ENCODE measurements around the gene C1QA.

The C1QA gene

DNA sequence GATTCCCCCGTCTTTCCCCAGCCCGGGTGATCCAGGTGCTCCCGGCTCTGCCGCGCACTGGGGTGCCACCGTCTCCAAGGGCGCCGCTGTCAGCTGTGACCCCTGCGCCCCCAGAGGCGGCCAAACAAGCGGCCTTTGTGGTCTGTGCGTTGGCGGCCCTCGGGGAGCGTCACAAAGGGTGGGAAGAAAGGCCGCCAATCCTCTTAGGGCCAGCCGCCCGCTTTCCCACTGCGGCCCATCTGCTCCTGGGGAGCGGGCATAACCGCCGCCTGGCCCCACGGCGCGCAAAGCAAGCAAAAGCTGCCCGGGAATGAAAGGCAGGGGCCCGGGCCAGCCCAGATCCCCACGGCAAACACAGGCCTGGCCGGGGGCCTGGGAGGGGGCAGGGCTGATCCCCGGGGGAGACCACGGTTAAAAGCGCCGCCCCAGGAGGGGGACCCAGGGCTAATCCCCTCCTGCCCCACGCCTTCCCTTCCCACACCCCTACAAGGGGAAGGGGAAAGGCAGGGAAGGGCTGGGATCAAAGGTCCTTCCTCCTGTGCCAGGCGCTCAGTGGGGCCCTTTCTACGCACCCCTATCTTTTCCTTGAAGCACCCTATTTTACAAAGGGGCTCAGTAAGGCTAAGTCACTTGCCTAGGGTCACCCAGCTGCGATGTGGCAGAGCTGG is 40.6 kb downstream of the C1QA start:
- DNase-seq = no peak

DNA sequence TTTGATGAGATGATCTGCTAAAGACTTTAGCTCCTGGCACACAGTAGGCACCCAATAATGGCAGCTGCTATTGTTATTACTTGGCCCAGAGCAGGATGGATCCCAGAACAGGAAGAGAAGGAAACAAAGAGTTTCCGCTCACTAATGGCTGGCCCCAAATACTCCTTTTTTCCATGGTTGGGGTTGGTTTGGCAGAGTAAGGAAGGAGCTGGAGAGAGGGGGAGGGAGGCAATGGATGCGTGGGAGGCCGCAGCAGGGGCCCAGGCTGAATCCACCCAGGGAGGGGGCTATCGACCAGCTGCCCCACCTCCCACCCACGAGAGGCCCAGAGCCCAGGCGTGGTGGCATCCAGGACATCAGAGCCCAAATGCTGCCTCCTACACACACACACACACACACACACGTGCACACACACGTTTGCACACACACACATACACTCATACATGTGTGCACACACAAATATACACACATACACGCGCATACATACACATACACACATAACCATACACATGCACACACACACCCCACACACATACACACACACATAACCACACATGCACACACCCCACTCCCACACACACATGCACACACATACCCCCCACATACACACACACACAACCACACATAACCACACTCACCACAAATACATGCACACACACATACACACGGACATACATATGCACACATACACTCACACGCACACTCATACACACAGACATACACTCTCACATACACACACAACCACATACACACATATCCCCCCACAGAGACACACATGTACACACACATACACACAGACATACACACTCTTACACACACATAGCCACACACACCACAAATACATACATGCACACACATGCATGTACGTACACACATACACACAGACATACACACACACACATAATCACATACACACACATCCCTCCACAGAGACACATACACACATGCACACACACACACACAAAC is 41.8 kb downstream of the C1QA start:
- no peak for DNase-seq

DNA sequence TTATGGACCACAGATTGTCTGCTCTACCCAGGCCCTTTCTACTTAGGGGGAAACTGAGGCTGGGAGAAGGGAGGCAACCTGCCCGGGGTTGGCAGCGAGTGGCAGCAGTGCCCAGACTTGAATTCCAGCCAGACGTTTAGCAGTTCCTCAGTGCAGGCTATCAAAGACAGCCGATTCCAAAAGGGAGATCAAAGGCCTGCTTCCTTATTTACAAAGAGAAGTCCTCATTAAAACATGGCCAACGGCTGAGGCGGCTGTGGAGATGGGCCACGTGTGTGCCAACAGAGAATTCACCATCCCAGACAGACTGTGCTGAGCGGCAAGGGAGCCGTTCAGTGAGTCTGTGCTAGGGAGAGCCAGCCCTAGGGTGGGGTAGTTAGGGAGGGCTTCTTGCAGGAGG is 44.3 kb downstream of the C1QA start:
- no peak for DNase-seq

DNA sequence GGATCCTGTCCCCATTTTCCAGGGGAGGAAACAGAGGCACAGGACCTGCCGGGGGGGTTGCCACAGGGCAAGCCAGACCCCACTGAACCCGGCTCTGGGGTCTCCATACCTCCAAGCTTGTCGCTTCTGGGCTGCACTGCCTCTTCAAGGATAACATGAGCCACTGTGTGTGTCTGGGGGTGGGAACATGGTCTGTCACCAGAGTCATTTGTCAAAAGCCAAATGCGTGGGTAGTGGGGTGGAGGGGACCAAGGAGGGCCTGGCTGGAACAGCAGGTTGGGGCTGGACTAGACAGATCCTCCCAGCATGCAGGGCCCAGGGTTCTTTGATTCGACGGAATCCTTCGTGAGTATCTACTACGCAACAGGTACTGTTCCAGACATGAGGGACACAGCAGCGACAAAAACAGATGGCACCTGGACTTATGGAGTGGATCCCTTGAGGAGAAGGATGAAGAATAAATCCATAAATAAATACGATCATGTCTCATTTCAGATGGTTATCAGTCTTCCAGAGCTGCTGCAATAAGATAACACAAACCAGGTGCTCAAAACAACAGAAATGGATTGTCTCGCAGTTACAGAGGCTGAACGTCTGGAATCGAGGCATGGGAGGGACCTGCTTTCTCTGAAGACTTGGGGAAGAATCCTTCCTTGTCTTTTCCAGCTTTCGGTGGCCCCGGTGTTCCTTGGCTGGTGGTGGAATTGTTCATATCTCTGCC is 45.3 kb downstream of the C1QA start:
- no peak for DNase-seq

DNA sequence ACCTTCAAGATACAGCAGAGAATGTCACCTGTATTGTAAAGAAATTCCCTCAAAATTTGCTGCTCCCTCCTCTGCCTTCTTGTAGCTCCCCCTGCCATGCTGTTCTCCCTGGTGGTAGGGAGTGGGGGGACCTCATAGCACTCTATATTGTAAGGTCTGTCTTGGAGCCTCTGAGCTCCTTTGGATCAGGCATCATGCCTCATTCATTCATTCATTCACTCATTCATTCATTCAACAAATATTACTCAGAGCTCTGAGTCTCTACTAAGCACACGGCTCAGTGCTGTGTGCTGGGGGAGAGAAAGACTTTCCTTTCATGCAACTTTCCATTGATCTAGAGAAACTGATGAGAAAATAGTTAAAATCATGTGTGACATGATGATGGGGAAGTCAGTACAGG is 47.1 kb downstream of the C1QA start:
- DNase-seq = no peak

DNA sequence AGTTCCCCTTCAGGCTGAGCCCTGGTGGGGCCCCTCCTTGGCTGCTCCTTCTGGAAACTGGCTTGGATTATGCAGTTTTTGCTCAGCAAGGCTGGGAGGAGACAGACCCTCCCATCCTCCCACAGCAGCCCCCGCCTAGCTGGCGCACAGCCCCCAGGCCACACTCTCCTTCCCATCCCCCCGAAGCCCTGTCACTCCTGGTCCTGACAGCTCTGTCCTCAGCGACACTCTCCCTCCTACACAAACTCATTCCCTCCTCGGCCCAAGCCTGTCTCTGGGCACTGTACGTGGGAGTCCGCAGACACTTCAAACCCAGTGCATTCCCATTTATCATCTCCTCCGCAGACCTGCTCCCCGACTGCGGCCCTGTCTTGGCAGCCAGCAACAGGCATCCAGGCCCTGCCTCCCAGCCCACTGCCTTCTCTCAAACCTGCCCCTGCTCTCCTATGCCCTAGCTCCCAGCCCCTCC is 49.2 kb downstream of the C1QA start:
- no peak for DNase-seq

DNA sequence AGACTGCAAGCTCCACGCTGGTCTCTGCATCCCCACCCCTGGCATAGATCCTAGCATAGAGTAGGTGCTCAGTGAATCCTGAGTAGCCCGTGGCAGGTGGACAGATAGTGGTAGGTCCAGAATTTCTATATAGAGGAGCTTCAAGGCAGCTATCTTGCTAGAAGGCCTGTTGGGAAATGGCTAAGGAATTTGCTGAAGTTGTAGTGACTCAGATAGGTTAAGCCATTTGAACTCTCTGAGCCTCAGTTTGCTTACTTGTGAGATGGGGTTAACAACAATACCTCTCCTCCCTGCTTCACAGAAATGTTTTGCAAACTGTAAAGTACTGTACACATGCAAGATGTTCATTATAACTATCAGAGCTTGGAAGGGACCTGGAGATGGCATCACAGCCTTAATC is 50.8 kb downstream of the C1QA start:
- DNase-seq = no peak

DNA sequence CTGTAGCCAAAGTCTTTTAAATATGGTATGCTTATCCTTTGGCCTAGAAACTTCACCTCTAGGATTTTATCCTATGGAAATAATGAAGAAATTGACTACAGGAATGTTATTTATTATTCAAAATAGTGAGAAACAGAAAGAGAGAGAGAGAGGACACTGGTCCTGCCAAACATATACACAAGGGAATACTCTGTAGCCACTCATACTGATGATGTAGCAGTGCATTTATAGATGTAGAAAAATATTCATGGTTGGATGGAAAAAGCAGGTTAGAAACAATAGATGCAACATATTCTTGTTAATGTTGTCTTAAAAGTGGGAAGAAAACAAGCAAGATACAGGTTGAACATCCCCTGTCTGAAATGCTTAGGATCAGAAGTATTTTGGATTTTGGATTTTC is 52.0 kb downstream of the C1QA start:
- no peak for DNase-seq
